ENCODE data around the gene AR. TPM values are rescaled to one million over a fixed set of nuclear protein-coding genes. Genes with fewer than 3 reads are reported as not detected.

Gene AR
- polyA plus RNA-seq, 1 donor, result 3.3 TPM

- DNase-seq, result no peak
These were observed 180.7 kb downstream of the AR start for GRCh38 chrX:67724359-67725110.

GRCh38 chrX:67725471-67725870 lies 181.7 kb downstream of the AR start:
- no peak for DNase-seq

- no peak for DNase-seq
These were observed 182.2 kb downstream of the AR start for GRCh38 chrX:67726018-67726417.

GRCh38 chrX:67727576-67727975 lies 183.8 kb downstream of the AR start:
- DNase-seq, result no peak

- DNase-seq, result no peak
These were observed 186.5 kb downstream of the AR start for GRCh38 chrX:67730296-67730695.

GRCh38 chrX:67731061-67731460 lies 187.2 kb downstream of the AR start:
- DNase-seq, result no peak

- DNase-seq, result no peak
These were observed 189.0 kb downstream of the AR start for GRCh38 chrX:67732864-67733263.

- no peak for DNase-seq
These were observed 190.4 kb downstream of the AR start for GRCh38 chrX:67734111-67734753.

GRCh38 chrX:67749536-67749935 lies 205.7 kb downstream of the AR start:
- no peak for DNase-seq

GRCh38 chrX:67750694-67751093 lies 206.9 kb downstream of the AR start:
- no peak for DNase-seq

- DNase-seq, result no peak
These were observed 215.2 kb downstream of the AR start for GRCh38 chrX:67759018-67759417.

GRCh38 chrX:67777148-67777547 lies 233.3 kb downstream of the AR start:
- DNase-seq, result no peak

- no peak for DNase-seq
These were observed 235.3 kb downstream of the AR start for GRCh38 chrX:67779099-67779498.
